Natural killer cell (primary cell): ENCODE data around the gene TEX14. TPM values are rescaled to one million over a fixed set of nuclear protein-coding genes. Genes with fewer than 3 reads are reported as not detected.
A peak's percentile ranks its signal among the peaks of the same experiment; 100 is the strongest.

ENCODE experiments used
- ATAC-seq, 3 donors: fragments of 150-1000 bp in 2 of 3; fragments of 200-7000 bp in 1 of 3; cut with Tn5 transposase; 1 replicate in 1 of 3; 2 replicates in 2 of 3; pipeline ENCODE4 v1.10.0; 2021; ENCODE audit warnings: mild to moderate bottlenecking in 2 of 3, moderate library complexity in 2 of 3
- DNase-seq, 2 donors: peaks; one replicate each; pipeline versions ENCODE4 v3.0.0 to v3.0.0-alpha.2; 2013 to 2021; ENCODE audit warnings: mixed read lengths in 1 of 2
- H3K27ac ChIP-seq: one replicate; pipeline ENCODE4 v1.5.1; 2013; ENCODE audit warnings: mild to moderate bottlenecking, low read length
- H3K27me3 ChIP-seq: one replicate; pipeline ENCODE4 v1.6.1; 2013; ENCODE audit warnings: low read length; ENCODE audit not compliant: control insufficient read depth, insufficient read depth
- H3K36me3 ChIP-seq: one replicate; pipeline ENCODE4 v1.6.1; 2013; ENCODE audit warnings: low read length; ENCODE audit not compliant: control insufficient read depth, insufficient read depth
- H3K4me1 ChIP-seq: one replicate; pipeline ENCODE4 v1.6.1; 2013; ENCODE audit warnings: low read length; ENCODE audit not compliant: control insufficient read depth, insufficient read depth
- H3K4me3 ChIP-seq: one replicate; pipeline ENCODE4 v1.5.1; 2013; ENCODE audit warnings: low read length
- H3K9me3 ChIP-seq: one replicate; pipeline ENCODE4 v1.6.1; 2013; ENCODE audit warnings: low read length; ENCODE audit not compliant: control insufficient read depth, insufficient read depth
- H3K27ac Mint-ChIP-seq, 2 donors: one replicate each; pipeline ENCODE4 v1.8.0; 2022; ENCODE audit warnings: mild to moderate bottlenecking in 2 of 2, mixed read lengths in 2 of 2, moderate library complexity in 1 of 2
- H3K27me3 Mint-ChIP-seq, 2 donors: one replicate each; pipeline ENCODE4 v1.8.0; 2022; ENCODE audit warnings: low read depth in 2 of 2, mixed read lengths in 2 of 2
- H3K36me3 Mint-ChIP-seq: one replicate; pipeline ENCODE4 v1.8.0; 2022; ENCODE audit warnings: mixed read lengths
- H3K4me1 Mint-ChIP-seq, 2 donors: one replicate each; pipeline ENCODE4 v1.8.0; 2022; ENCODE audit warnings: mixed read lengths in 2 of 2
- H3K4me3 Mint-ChIP-seq: one replicate; pipeline ENCODE4 v1.8.0; 2022; ENCODE audit warnings: mild to moderate bottlenecking, moderate library complexity, mixed read lengths
- H3K9me3 Mint-ChIP-seq, 2 donors: one replicate each; pipeline ENCODE4 v1.8.0; 2022; ENCODE audit warnings: mixed read lengths in 2 of 2
- CTCF ChIP-seq: fragments of 200-600 bp; IDR thresholded peaks from one replicate; pipeline ENCODE4 v1.8.0; 2022; ENCODE audit warnings: antibody characterized with exemption
- WGBS: methylation state at CpG from one replicate; pipeline ENCODE4 v1.1.7; 2013; ENCODE audit warnings: missing lambda C conversion rate; ENCODE audit not compliant: insufficient coverage; 5-methylcytosine and 5-hydroxymethylcytosine counted together
- intact Hi-C: fragments of 100-400 bp; cut with micrococcal nuclease; formaldehyde crosslinking; loops from one replicate; pipeline ENCODE4 v1.14.2; 2022
- total RNA-seq, 4 donors: library from RNA; stranded (reverse); fragments of 120-200 nt in 1 of 4; gene quantifications; one replicate each; pipeline versions ENCODE4 v1.2.3 to v1.2.4, GENCODE V29; 2013 to 2022

Gene TEX14
- total RNA-seq, 3 donors from 2014 or later (not counting 1 experiment from before 2014, with no cell fraction given) = 0.29 to 1.1 (median 0.89) TPM

- intact Hi-C loops = loop anchor here (10.0 kb wide), 1 partner anchor 522 kb away; the partner anchor contains the start of genes PRR11 and SKA2
- H3K4me3 ChIP-seq = peak overlapping the region; percentile 33
- H3K36me3 Mint-ChIP-seq = no peaks in the 10 kb centered on the region
- 80% methylated on average over 16 of the region's 20 CpGs for WGBS
- H3K4me3 Mint-ChIP-seq = no peak overlapping the region
- no peak overlapping the region for H3K27ac Mint-ChIP-seq
- H3K27ac ChIP-seq = peak overlapping the region; percentile 76
- no peaks in the 10 kb centered on the region for H3K36me3 ChIP-seq
- peaks cover 0 to 6% of the 10 kb centered on the region in 2 donors for H3K4me1 Mint-ChIP-seq
- no peaks in the 10 kb centered on the region for H3K27me3 Mint-ChIP-seq
- H3K9me3 Mint-ChIP-seq = no peaks in the 10 kb centered on the region
- TF ChIP-seq CTCF = no peak
- peaks cover 10% of the 10 kb centered on the region for H3K4me1 ChIP-seq
- ATAC-seq (no peak), DNase-seq (peak in 1 of 2 donors; percentile 39)
- no peaks in the 10 kb centered on the region for H3K27me3 ChIP-seq
- no peaks in the 10 kb centered on the region for H3K9me3 ChIP-seq
Measured at GRCh38 chr17:58632324-58633314, 59.2 kb downstream of the TEX14 start.

- Mint-ChIP-seq H3K27me3 (no peaks in the 10 kb centered on the region), H3K36me3 (no peaks in the 10 kb centered on the region), H3K9me3 (no peaks in the 10 kb centered on the region), H3K4me3 (no peak overlapping the region), H3K27ac (no peak overlapping the region), H3K4me1 (peaks cover 0 to 6% of the 10 kb centered on the region in 2 donors)
- intact Hi-C loops = loop anchor here (1.0 to 10.0 kb wide), 3 partner anchors 28 to 523 kb away; partner anchors contain the start of genes PRR11 and SKA2
- H3K36me3 ChIP-seq = no peaks in the 10 kb centered on the region
- no peaks in the 10 kb centered on the region for H3K27me3 ChIP-seq
- 0% methylated on average over 28 of the region's 30 CpGs for WGBS
- no peak for TF ChIP-seq CTCF
- H3K9me3 ChIP-seq = no peaks in the 10 kb centered on the region
- peak overlapping the region; percentile 33 for H3K4me3 ChIP-seq
- peak overlapping the region; percentile 76 for H3K27ac ChIP-seq
- DNase-seq (peak; percentile 96 to 97), ATAC-seq (peak; percentile 82 to 92 (median 84))
- H3K4me1 ChIP-seq = peaks cover 10% of the 10 kb centered on the region
Measured at GRCh38 chr17:58631523-58632323, 60.1 kb downstream of the TEX14 start.

DNA sequence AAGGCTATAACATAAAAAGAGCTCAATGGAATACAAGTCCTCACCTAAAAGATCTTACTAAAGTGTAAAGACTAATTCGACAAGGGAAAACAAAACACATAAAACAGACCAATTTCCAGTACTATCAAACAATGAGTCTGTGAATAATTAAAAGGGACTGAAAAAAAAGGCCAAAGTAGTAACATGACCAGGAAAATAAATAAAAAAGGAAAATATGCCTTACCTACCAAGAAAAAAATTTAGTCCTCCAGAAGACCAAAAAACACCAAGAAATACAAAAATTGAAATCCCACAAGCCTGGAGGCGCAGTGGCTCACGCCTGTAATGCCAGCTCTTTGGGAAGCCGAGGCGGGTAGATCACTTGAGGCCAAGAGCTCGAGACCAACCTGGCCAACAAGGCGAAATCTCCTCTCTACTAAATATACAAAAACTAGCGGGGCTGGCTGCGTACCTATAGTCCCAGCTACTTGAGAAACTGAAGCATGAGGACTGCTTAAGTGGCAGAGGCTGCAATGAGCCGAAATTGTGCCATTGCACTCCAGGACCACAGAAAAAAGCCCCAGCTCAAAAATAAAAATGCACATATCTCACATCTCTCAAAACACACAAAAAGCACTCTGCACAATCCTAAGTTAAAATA is 60.8 kb downstream of the TEX14 start:
- H3K27ac Mint-ChIP-seq = no peak overlapping the region
- 55% methylated on average over 9 of the region's 10 CpGs for WGBS
- no peaks in the 10 kb centered on the region for H3K9me3 ChIP-seq
- ATAC-seq = no peak
- H3K27ac ChIP-seq = peak overlapping the region; percentile 76
- H3K4me1 Mint-ChIP-seq = peaks cover 0 to 6% of the 10 kb centered on the region in 2 donors
- no peaks in the 10 kb centered on the region for H3K36me3 Mint-ChIP-seq
- H3K4me1 ChIP-seq = peaks cover 10% of the 10 kb centered on the region
- no peaks in the 10 kb centered on the region for H3K9me3 Mint-ChIP-seq
- H3K4me3 ChIP-seq = no peak overlapping the region
- intact Hi-C loops = loop anchor here (1.0 to 10.0 kb wide), 3 partner anchors 28 to 524 kb away; partner anchors contain the start of genes PRR11 and SKA2
- H3K27me3 Mint-ChIP-seq = no peaks in the 10 kb centered on the region
- H3K36me3 ChIP-seq = no peaks in the 10 kb centered on the region
- peak; percentile 26 to 71 for DNase-seq
- H3K27me3 ChIP-seq = no peaks in the 10 kb centered on the region
- H3K4me3 Mint-ChIP-seq = no peak overlapping the region
- TF ChIP-seq CTCF = no peak
